Lung microvascular endothelial cell (primary cell): ENCODE results near the gene ATG2B. TPM values are rescaled to one million over a fixed set of nuclear protein-coding genes. Genes with fewer than 3 reads are reported as not detected.

Experiments
- DNase-seq, 2 donors: peaks; one replicate each; pipeline versions ENCODE4 v3.0.0 to v3.0.0-alpha.2; 2010; ENCODE audit warnings: low read depth in 2 of 2
- total RNA-seq: library from RNA; depleted of rRNA; stranded (reverse); fragments of >200 nt; gene quantifications from 2 replicates; pipeline ENCODE4 v1.2.1, GENCODE V29; 2014

Gene ATG2B
- total RNA-seq, 1 donor from 2014 or later, result 15.7 TPM

- DNase-seq, result no peak
These were observed 91.7 kb downstream of the ATG2B start for GRCh38 chr14:96271421-96271762.

GRCh38 chr14:96270565-96271420 is 92.3 kb downstream of the ATG2B start:
- no peak for DNase-seq

- DNase-seq, result no peak
These were observed 93.8 kb downstream of the ATG2B start for GRCh38 chr14:96269359-96269710.

- peak in 1 of 2 donors; percentile 32 for DNase-seq
These were observed 94.4 kb downstream of the ATG2B start for GRCh38 chr14:96268431-96269358.

GRCh38 chr14:96267916-96268315 is 95.2 kb downstream of the ATG2B start:
- no peak for DNase-seq

GRCh38 chr14:96267336-96267735 is 95.8 kb downstream of the ATG2B start:
- DNase-seq, result peak in 1 of 2 donors; percentile 17

GRCh38 chr14:96265383-96266095 is 97.6 kb downstream of the ATG2B start:
- no peak for DNase-seq

- DNase-seq, result peak in 1 of 2 donors; percentile 17
These were observed 98.3 kb downstream of the ATG2B start for GRCh38 chr14:96264853-96265252.

GRCh38 chr14:96264200-96264553 is 99.0 kb downstream of the ATG2B start:
- no peak for DNase-seq

GRCh38 chr14:96263347-96264199 is 99.6 kb downstream of the ATG2B start:
- no peak for DNase-seq

- no peak for DNase-seq
These were observed 101.1 kb downstream of the ATG2B start for GRCh38 chr14:96261772-96262655.

GRCh38 chr14:96261053-96261452 is 102.1 kb downstream of the ATG2B start:
- DNase-seq, result no peak

- DNase-seq, result no peak
These were observed 102.8 kb downstream of the ATG2B start for GRCh38 chr14:96260341-96260821.

- no peak for DNase-seq
These were observed 105.2 kb downstream of the ATG2B start for GRCh38 chr14:96257900-96258299.

- no peak for DNase-seq
These were observed 106.1 kb downstream of the ATG2B start for GRCh38 chr14:96257056-96257455.

- peak in 1 of 2 donors; percentile 30 for DNase-seq
These were observed 106.7 kb downstream of the ATG2B start for GRCh38 chr14:96256407-96256806.

- peak in 1 of 2 donors; percentile 23 for DNase-seq
These were observed 107.4 kb downstream of the ATG2B start, which contains the start of gene BDKRB1 for GRCh38 chr14:96255501-96256366. BDKRB1 (plus strand) TSS chr14:96256210; CDS start chr14:96263683, 7,473 bp downstream.

- DNase-seq, result no peak
These were observed 108.5 kb downstream of the ATG2B start for GRCh38 chr14:96254687-96255086.
